HepG2 (cell line): ENCODE data around the gene SFXN5. TPM values are rescaled to one million over a fixed set of nuclear protein-coding genes. Genes with fewer than 3 reads are reported as not detected.

Experiments used
- ATF7 ChIP-seq, 2 experiments: fragments of 450-650 bp in 1 of 2; sonication (generic) in 1 of 2; formaldehyde crosslinking in 1 of 2; IDR thresholded peaks; 2 replicates each; pipeline versions ENCODE4 v1.4.0 to v1.6.1; 2016 to 2020; ENCODE audit warnings: antibody characterized with exemption in 1 of 2, mild to moderate bottlenecking in 1 of 2, missing genetic modification reagents in 1 of 2
- DMAP1 ChIP-seq: IDR thresholded peaks from 2 replicates; pipeline ENCODE4 v1.6.1; 2016
- KDM2A ChIP-seq: sonication (generic); formaldehyde crosslinking; IDR thresholded peaks from 2 replicates; pipeline ENCODE4 v1.4.0; 2020; ENCODE audit warnings: low read depth, missing genetic modification reagents, borderline replicate concordance
- MAZ ChIP-seq, 2 experiments: sonication (generic) in 1 of 2; formaldehyde crosslinking in 1 of 2; IDR thresholded peaks; 2 replicates each; pipeline versions ENCODE4 v1.5.0 to v1.6.1; 2012 to 2020; ENCODE audit warnings: low read depth in 2 of 2, mild to moderate bottlenecking in 2 of 2, borderline replicate concordance in 1 of 2, improper control_type of control experiment in 1 of 2, low read length in 1 of 2, missing genetic modification reagents in 1 of 2, moderate library complexity in 1 of 2
- MEIS1 ChIP-seq: sonication (generic); formaldehyde crosslinking; IDR thresholded peaks from 2 replicates; pipeline ENCODE4 v1.9.0; 2021; ENCODE audit warnings: mild to moderate bottlenecking, missing genetic modification reagents, moderate library complexity, borderline replicate concordance
- POLR2A ChIP-seq, 2 experiments: IDR thresholded peaks; 2 replicates each; pipeline ENCODE4 v1.6.1; 2011; ENCODE audit warnings: low read depth in 2 of 2, low read length in 2 of 2, mild to moderate bottlenecking in 1 of 2, moderate library complexity in 1 of 2; ENCODE audit not compliant: insufficient read depth in 1 of 2
- RELA ChIP-seq: sonication (generic); formaldehyde crosslinking; IDR thresholded peaks from 2 replicates; pipeline ENCODE4 v1.4.0; 2020; ENCODE audit warnings: missing genetic modification reagents
- TIGD3 ChIP-seq: sonication (generic); formaldehyde crosslinking; IDR thresholded peaks from 2 replicates; pipeline ENCODE4 v1.5.1; 2020; ENCODE audit warnings: mild to moderate bottlenecking, missing genetic modification reagents, borderline replicate concordance
- U2AF1 ChIP-seq: fragments of 200-400 bp; formaldehyde crosslinking; optimal IDR thresholded peaks from 2 replicates; pipeline ENCODE3; 2017; ENCODE audit warnings: mild to moderate bottlenecking, low read depth, low read length
- ZFP36 ChIP-seq: fragments of 150-350 bp; IDR thresholded peaks from 2 replicates; pipeline ENCODE4 v1.6.1; 2018; ENCODE audit warnings: borderline replicate concordance, low read length, low read depth; ENCODE audit not compliant: partially characterized antibody
- ZMYM3 ChIP-seq: sonication (generic); formaldehyde crosslinking; IDR thresholded peaks from 2 replicates; pipeline ENCODE4 v1.5.1; 2020; ENCODE audit warnings: mild to moderate bottlenecking, missing genetic modification reagents
- ZNF160 ChIP-seq: sonication (generic); formaldehyde crosslinking; IDR thresholded peaks from 2 replicates; pipeline ENCODE4 v1.8.0; 2022; ENCODE audit warnings: mild to moderate bottlenecking, inconsistent platforms, missing genetic modification reagents
- ZNF510 ChIP-seq: sonication (generic); formaldehyde crosslinking; IDR thresholded peaks from 2 replicates; pipeline ENCODE4 v1.4.0; 2020; ENCODE audit warnings: low read depth, mild to moderate bottlenecking, missing genetic modification reagents
- ZNF609 ChIP-seq: sonication (generic); formaldehyde crosslinking; IDR thresholded peaks from 2 replicates; pipeline ENCODE4 v1.4.0; 2020; ENCODE audit warnings: mild to moderate bottlenecking, missing genetic modification reagents, borderline replicate concordance
- ZNF614 ChIP-seq: IDR thresholded peaks from 2 replicates; pipeline ENCODE4 v1.6.1; 2018; ENCODE audit warnings: missing biosample characterization, missing genetic modification reagents, inconsistent platforms, borderline replicate concordance
- polyA plus RNA-seq, 8 experiments: library from polyadenylated mRNA; depleted of rRNA in 3 of 8; stranded (reverse) in 7 of 8; unstranded in 1 of 8; fragments of >200 nt; fragmentation: Illumina TruSeq in 4 of 8; extraction: Trizol in 4 of 8; gene quantifications; 2 replicates each; pipeline versions ENCODE4 v1.2.1 to v1.2.3, GENCODE V29; 2011 to 2016; ENCODE audit warnings: low read depth in 4 of 8, missing spikeins in 1 of 8, mixed read lengths in 1 of 8; ENCODE audit not compliant: insufficient read depth in 1 of 8
- total RNA-seq, 5 experiments: library from RNA; depleted of rRNA; stranded (reverse); fragments of >200 nt; fragmentation: Illumina TruSeq; extraction: Trizol; gene quantifications; 2 replicates each; pipeline ENCODE4 v1.2.3, GENCODE V29; 2016; ENCODE audit warnings: low read depth in 1 of 5
- TF ChIP-seq, protein P1 (sequence below): sonication (generic); formaldehyde crosslinking; IDR thresholded peaks from 2 replicates; pipeline ENCODE4 v1.4.0; 2020; ENCODE audit warnings: missing genetic modification reagents

SFXN5 gene
- total and polyA plus RNA-seq, 2 of the 13 experiments (the other 11 are each of a cell fraction or from before 2014, with no cell fraction given), result 34.9 to 37.4 TPM

DNA sequence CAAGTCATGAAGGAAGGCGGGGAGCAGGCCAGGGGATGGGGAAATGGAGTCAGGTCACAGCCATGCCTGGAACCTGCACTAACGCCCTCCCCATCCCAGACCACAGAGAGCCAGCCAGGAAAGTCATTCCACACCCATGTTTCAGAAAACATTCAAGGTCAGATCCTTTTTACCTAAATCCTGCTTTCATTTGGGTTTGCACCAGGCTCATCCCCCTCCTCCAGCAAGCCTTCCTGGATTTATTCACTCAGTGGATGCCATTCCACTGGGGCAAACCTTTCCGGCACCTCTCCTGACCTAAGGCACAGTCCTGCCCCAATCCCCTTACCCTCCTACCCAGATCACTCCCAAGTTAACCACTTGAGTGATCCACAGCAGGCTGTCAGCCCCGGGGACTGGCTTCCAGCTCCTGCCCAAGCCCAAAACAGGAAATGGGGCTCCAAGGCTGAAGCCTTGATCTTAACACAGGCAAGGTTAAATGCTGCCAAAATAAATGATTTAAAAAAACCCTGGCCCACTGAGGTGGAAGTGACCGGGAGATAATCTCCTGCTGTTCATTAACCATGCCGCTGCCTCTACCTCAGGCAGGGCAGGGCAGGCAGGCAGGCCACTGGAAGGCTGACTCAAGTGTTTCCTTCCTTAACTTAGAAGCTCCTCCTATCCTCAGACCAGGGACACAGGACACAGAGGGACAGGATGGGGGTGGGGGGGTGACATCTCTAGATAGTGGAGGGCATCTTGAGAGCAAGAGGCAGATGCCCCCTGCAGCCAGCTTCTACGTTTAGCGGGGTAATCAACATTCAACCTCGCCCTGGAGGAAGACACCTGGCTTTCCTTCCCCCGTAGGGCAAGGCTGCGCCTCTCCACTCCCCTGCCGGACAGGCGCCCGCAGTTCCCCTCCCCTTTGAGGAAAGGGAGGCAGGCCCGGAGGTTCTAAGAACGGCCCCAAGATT lies 39.8 kb upstream of the SFXN5 start (continued):
- TF ChIP-seq ZNF609 (CRISPR knock-in tag) (0 out of 2 replicates have a peak, but pooled peaks have one; percentile 24), ZMYM3 (peak; percentile 83), ATF7 (IDR thresholded peaks at IDR 0.05) (no peak), ATF7 (CRISPR knock-in tag; IDR thresholded peaks at IDR 0.05) (0 out of 2 replicates have a peak, but pooled peaks have one; percentile 35), U2AF1 (peak; percentile 37), RELA (CRISPR knock-in tag) (no peak), ZNF160 (CRISPR knock-in tag) (0 out of 2 replicates have a peak, but pooled peaks have one; percentile 21), ZNF510 (CRISPR knock-in tag) (0 out of 2 replicates have a peak, but pooled peaks have one; percentile 61), MAZ (IDR thresholded peaks at IDR 0.05; ENCODE audit: borderline replicate concordance, low read depth, low read length) (0 out of 2 replicates have a peak, but pooled peaks have one; percentile 25), MAZ (CRISPR knock-in tag; IDR thresholded peaks at IDR 0.05; ENCODE audit: low read depth) (no peak), MEIS1 (CRISPR knock-in tag) (no peak), TIGD3 (CRISPR knock-in tag) (0 out of 2 replicates have a peak, but pooled peaks have one; percentile 71), ZNF614 (0 out of 2 replicates have a peak, but pooled peaks have one; percentile 9), ZFP36 (peak; percentile 74), KDM2A (CRISPR knock-in tag) (peak; percentile 3; the same call in 1 of the 2 replicates), POLR2A (IDR thresholded peaks at IDR 0.05; ENCODE audit: insufficient read depth in 1 of 2, low read depth in 2 of 2, low read length in 2 of 2) (no peak), DMAP1 (CRISPR knock-in tag) (peak; percentile 5; the same call in 1 of the 2 replicates)
- TF ChIP-seq, protein P1, sequence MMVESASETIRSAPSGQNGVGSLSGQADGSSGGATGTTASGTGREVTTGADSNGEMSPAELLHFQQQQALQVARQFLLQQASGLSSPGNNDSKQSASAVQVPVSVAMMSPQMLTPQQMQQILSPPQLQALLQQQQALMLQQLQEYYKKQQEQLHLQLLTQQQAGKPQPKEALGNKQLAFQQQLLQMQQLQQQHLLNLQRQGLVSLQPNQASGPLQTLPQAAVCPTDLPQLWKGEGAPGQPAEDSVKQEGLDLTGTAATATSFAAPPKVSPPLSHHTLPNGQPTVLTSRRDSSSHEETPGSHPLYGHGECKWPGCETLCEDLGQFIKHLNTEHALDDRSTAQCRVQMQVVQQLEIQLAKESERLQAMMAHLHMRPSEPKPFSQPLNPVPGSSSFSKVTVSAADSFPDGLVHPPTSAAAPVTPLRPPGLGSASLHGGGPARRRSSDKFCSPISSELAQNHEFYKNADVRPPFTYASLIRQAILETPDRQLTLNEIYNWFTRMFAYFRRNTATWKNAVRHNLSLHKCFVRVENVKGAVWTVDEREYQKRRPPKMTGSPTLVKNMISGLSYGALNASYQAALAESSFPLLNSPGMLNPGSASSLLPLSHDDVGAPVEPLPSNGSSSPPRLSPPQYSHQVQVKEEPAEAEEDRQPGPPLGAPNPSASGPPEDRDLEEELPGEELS (CRISPR knock-in tag), result 0 out of 2 replicates have a peak, but pooled peaks have one; percentile 20
